ENCODE data around the gene KDM4B.

KDM4B gene

DNA sequence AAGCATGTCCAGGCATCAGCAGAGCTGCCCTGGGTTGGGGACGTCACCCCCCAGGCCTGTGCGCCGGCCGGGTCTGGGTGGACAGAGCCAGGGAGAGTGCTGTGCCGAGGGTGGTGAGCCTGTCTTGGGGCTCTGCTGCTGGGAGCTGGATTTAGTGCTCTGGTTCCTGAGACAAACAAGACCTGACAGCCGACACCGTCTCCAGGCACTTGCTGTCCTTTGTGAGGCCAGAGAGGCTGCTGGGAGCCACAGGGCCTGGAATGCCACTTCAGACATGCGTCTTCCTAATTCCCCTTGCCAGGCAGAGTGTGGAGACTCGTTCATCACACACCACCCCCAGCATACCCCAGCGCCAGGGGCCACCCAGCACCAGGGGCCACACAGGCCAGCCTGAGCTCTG is 165.8 kb downstream of the KDM4B start:
- DNase-seq (ENCODE audit: low read depth in 2 of 2), result no peak

DNA sequence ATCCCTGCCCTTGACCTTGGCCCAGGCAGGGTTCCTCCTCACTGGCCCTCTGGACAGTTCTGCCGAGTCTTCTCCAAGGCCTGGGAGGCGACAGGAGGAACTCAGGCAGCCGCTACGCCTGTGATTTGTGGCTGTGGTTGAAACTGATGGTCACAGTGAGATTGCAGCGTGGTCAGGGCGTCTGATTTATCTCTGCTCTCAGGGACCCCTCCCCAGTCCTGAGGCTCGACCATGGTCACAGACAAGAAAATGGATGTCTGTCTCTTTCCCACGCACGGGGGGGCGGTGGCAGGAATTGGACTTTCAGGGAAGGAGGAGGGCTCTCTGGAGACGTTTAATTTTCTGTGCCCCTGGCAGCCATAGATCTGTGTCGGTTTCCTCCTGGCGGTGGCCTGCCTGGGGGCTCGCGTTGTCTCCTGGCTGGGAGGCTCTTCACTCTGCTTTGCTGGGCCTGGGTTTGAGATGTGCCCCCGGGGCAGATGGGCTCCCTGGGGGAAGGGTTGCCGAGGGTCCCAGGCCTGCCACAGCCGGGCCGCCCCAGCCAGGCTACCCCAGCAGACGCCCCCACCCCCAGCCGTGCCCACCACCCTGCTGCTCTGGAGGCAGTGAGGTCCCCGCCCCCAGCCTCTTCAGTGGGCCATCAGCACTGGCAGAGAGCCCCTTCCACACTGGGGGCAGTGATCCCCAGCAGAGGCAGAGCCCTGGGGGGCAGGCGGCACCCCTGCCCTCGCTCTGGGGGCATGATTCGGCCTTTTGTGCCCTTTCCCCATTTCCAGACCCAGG is 167.4 kb downstream of the KDM4B start:
- no peak for DNase-seq (ENCODE audit: low read depth in 2 of 2)

DNA sequence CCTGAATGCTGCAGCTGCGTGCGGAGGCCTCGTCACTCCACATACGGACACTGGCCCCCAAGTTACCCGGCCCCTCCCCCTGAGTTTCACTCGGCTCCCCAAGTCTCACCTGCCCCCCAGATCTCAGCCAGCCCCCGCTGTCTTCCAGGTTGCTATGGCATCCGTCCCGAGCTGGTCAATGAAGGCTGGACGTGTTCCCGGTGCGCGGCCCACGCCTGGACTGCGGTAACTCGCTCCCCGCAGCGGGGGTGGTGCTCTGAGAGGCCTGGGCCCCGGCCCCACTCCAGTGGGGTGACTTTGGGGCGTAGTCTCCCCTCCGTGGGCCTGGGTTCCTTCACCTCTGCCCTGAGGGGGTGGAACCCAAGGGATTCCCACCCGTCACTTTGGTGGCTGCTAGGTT is 168.2 kb downstream of the KDM4B start:
- no peak for DNase-seq (ENCODE audit: low read depth in 2 of 2)

DNA sequence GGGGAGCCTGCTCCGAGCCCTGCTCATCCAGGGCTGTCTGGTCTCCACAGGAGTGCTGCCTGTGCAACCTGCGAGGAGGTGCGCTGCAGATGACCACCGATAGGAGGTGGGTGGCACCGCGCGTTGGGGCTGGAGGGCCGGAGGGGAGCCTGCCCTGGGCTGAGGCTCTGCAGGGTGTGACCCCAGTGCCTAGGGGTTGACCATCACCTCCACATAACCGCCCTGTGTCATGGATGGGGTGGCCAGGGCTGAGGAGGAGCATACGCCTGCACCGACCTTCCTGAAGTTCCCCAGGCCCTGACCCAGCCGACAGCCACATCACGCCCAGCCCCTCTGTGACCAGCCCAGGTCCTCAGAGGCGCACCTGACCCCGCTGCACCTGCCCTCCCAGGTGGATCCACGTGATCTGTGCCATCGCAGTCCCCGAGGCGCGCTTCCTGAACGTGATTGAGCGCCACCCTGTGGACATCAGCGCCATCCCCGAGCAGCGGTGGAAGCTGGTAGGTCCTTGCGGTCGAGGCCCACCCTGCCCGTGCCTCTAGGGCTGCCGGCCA is 168.7 kb downstream of the KDM4B start:
- no peak for DNase-seq (ENCODE audit: low read depth in 2 of 2)

DNA sequence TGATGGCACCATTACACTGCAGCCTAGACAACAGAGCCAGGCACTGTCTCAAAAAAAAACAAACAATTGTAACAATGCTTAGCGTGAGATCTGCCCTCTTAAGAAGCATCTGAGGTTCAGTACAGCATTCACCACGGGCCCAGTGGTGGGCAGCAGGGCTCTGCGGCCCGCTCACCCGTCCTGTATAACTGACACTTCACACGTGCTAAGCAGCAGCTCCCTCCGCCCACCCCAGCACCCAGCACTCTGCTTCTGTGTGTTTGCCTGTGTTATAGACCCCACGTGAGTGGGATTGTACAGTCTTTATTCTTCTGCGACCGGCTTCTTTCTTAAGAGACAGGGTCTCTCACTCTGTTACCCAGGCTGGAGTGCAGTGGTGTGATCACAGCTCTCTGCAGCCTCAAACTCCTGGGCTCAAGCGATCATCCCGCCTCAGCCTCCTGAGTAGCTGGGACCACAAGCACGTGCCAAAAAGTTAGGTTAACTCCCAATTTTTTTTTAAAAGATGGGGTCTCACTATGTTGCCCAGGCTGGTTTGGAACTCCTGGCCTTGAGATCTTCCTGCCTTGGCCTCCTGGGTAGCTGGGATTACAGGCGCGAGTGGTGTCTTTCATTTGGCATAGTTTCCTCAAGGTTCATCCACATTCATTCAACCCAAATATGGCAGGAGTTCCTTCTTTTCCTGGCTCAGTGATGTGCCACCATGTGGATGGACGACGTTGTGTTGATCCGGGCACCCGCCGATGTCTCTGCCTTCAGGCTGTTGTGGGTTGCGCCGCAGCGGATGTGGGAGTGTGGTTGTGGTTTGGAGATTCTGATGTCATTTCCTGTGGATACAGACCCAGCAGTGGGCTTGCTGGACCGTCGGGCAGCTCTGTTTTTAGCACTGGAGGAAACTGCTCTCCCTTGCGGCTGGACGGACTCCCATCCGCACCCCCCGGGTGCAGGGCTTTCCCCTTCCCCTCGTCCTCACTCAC is 170.0 kb downstream of the KDM4B start:
- peak; percentile 40 to 79 for DNase-seq (ENCODE audit: low read depth in 2 of 2)

DNA sequence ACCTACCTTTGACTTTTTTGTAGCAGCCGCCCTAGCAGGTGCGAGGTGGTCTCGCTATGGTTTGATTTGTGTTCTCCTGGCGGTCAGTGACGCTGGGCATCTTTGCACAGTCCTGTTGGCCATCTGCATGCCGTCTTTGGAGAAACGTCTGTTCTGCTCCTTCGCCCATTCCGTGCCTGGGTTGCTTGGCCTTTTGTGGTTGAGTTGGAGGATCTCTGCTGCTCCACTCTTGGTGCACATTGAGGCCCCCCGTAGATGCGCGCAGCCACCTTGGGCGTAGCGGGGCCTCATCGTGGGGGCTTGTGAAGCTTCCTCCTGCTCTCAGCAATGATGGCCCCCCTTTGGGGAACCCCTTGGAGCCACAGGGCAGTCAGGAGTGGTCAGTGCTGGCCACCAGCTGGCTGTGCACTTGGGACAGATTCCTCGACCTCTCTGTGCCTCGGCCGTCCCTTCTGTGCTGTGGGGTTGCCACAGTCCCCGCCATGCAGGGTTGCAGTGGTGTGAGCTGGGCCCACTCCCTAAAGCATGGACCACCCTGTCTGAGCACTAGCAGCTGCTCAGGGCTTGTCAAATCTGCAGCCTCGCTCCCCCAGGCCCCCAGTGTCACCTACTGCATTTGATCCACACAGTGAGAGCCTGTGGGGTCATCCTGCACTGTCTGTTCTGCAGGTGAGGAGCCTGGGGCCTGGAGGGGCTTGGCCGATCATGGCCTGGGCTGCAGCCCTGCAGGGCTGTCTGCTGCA is 170.8 kb downstream of the KDM4B start:
- DNase-seq (ENCODE audit: low read depth in 2 of 2), result no peak

DNA sequence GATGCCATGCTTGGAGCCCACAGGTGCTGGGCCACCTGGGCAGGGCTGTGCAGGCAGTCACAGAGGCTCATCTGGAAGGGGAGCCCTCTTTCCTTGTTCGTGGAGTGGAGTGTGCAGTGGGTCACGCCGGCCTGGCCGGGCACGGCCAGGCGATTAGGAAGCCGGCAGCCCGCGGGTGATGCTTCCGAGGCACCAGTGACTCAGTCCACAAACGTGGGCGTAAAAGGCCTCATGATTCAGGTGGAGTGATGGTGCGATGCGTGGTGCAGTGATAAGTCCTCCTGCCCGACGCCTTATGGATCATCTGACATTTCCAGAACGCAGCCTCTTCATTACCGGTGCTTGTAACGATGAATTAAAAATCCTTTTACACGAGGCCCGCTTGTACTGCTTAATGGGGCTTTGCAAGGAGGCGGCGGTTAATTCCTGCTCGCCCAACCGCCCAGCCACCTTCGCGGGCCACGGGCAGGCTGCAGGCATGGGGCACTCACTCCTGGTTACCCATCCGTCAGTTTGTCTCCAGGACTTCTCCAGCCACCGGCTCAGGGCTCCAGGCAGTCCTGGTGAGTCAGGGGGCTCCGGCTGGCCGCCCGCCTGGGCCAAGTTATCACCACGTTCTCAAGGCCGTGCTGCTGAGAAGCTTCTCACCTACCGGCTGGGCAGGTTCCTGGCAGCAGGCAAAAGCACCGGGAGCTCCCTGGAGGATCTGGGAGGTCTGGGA is 172.4 kb downstream of the KDM4B start:
- no peak for DNase-seq (ENCODE audit: low read depth in 2 of 2)

DNA sequence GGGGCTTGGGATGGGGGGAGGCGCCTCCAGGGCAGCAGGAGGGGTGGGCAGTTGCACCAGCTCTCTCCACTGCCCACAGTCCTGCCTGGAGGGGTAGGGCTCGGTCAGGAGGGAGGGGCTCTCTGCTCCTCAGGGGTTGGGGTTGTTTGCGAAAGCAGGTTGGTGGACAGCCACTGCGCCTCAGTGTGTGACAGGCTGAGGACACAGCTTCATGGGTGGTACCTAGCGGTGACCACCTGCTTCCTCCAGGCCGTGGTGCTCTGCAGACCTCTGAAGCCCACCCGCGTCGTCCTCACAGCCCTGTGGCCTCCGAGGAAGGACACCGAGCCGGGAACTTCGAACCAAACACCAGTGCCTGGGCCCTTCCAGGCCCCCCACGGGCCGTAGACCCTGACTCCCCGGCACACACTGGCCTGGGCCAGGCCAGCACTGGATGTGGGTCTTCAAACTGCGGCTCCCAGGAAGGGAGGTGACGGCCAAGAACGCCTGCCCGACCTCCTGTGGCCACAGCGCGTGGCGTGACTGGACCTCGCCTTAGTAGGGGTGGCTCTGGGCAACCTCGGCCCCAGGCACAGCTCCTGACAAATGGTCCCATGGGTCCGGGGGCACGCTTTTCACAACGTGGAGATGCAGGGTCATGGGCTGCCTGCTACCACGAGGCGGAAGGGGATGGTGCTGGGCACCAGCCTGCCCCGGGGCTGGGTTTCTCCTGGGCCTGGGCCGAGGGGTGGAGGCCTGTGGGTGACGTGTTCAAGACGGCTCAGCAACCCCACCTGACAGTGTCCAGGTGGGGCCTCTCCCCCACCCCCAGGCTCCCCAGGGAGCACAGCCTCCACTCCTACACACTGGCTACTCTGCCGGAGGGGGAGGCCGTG is 173.2 kb downstream of the KDM4B start:
- no peak for DNase-seq (ENCODE audit: low read depth in 2 of 2)

DNA sequence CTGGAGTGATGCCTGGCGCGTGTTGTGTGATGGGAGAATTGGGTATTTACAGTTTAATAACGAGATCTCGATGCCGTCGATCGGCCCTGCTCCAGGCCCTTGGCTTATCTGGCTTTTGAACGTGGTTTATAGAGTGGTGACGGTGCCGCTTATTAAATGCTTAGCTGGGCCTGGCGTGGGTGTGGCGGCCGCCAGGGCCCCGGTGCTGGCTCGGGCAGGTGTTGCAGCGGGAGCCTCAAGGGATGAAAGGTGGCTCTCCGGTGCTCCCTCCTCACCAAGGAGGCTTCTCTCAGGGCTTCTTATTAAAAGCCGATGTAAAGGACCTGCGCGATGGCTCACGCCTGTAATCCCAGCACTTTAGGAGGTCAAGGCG is 173.8 kb downstream of the KDM4B start:
- no peak for DNase-seq (ENCODE audit: low read depth in 2 of 2)

DNA sequence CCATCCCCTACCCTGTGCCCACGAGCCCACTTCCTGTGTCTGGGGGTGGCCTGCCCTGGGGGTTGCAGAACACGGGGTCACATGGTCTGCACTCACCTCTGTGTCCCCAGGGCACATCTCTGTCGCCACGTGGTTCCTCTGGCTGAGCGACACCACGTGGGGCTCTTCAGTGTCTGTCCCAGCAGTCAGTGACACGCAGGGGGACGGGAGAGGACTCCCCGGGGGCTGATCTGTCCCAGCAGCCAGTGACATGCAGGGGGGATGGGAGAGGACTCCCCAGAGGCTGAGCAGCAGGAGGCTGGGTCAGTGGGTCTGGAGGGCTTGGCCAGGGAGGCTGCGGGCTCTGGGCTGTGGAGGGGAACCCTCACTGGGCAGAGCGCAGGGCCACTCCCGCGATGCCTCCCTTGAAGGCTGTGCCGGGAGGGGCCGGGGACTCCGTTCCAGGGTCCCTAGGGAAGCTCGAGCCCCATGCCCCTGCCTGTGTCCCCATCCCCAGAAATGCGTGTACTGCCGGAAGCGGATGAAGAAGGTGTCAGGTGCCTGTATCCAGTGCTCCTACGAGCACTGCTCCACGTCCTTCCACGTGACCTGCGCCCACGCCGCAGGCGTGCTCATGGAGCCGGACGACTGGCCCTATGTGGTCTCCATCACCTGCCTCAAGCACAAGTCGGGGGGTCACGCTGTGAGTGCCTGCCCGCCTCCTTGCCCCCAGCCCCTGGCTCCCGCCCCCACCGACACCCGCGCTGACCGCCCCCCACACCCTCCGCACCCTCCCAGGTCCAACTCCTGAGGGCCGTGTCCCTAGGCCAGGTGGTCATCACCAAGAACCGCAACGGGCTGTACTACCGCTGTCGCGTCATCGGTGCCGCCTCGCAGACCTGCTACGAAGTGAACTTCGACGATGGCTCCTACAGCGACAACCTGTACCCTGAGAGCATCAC is 174.8 kb downstream of the KDM4B start:
- DNase-seq (ENCODE audit: low read depth in 2 of 2), result no peak

DNA sequence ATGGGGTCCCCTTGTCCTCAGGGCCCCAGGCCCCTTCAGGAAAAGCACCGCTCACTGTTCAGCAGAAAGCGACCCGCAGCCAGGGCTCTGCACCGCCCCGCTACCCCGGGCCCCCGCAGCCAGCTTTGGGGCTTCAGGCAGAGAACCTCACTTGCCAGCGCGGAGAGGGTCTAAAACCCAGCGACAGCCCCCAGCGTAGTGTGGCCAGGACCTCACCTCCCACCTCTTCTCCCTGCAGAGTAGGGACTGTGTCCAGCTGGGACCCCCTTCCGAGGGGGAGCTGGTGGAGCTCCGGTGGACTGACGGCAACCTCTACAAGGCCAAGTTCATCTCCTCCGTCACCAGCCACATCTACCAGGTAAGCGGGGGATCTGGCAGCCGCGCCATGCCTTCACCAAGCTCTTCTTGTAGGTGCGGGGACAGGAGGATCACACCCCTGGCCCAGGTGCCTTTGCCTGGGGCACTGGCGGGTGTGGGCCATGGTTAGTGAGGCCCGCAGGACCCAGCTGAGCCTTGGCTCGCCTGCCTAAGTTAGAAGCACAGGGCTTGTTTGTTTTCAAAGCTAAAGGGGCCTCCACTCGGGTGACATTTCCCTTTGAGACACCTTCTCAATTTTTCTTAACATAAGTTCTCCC is 175.7 kb downstream of the KDM4B start:
- DNase-seq (ENCODE audit: low read depth in 2 of 2), result no peak

DNA sequence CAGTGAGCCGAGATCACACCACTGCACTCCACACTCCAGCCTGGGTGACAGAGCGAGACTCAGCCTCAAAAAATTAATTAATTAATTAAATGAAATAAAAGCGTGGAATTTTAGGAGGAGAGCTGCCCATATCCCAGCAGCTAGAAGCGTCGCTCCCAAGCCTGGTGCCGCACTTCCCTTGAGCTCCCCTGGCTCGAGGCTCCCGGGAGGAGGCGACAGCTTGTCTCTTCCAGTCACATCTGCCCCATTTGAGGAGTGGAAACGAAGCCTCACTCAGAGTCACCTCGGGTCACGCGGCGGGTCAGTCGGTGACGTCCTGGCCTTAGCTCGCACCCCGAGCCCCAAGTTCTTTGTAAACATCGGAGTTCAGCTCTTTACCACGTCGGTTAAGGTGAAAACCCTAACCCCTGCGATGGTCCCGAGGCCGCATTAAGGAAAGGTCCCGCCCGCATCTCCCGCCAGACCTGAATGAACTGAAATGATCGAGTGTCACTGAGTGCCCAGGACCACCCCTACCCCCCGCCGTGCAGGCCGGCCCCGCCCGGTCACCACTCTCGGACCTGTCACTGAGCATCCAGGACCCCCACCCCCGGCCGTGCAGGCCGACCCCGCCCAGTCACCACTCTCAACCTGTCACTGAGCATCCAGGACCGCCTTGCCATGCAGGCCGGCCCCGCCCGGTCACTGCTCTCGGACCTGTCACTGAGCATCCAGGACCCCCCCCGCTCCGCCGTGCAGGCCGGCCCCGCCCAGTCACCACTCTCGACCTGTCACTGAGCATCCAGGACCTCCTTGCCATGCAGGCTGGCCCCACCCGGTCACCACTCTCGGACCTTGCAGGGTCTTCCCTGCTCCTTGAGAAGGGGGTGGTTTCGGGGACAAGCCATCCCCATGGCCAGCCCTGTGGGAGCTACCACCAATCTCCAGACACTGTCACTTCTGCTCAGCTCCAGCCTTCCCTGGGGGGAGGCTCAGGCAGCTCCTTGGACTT is 176.9 kb downstream of the KDM4B start:
- DNase-seq (ENCODE audit: low read depth in 2 of 2), result no peak

DNA sequence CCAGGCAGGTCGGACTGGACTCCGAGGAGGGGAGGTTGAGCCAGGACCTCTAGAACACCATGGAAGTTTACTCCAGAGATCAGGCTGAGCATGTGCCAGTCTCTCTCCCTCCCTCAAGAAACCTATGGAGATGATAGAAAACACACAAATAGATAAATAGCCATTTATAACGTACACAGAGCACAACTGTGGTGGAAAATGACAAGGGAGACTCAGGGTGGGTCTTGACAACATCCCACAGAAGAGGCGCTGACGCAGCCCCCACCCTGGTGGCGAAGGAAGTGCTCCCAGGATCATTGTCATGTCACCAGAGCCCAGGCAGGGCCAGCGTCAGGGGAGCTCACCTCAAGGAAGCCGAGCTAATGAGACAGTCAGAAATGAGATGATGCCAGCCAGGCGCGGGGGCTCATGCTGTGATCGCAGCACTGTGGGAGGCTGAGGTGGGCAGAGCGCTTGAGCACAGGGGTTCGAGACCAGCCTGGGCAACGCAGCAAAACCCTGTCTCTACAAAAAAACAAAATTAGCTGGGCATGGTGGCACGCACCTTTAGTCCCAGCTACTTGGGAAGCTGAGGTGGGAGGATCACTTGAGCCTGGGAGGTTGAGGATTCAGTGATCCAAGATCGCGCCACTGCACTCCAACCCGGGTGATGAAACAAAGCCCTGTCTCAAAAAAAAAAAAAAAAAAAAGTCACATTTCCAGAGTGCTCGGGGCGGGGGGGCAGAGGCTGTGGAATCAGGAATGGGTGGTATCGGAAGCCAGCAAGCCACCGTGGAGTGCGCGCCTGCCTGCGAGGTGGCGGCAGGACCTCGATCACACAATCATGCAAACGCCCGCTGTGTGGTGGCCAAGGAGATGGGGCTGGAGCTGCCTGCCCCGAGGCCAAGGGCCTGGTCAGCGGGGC is 178.4 kb downstream of the KDM4B start:
- DNase-seq (ENCODE audit: low read depth in 2 of 2), result no peak

DNA sequence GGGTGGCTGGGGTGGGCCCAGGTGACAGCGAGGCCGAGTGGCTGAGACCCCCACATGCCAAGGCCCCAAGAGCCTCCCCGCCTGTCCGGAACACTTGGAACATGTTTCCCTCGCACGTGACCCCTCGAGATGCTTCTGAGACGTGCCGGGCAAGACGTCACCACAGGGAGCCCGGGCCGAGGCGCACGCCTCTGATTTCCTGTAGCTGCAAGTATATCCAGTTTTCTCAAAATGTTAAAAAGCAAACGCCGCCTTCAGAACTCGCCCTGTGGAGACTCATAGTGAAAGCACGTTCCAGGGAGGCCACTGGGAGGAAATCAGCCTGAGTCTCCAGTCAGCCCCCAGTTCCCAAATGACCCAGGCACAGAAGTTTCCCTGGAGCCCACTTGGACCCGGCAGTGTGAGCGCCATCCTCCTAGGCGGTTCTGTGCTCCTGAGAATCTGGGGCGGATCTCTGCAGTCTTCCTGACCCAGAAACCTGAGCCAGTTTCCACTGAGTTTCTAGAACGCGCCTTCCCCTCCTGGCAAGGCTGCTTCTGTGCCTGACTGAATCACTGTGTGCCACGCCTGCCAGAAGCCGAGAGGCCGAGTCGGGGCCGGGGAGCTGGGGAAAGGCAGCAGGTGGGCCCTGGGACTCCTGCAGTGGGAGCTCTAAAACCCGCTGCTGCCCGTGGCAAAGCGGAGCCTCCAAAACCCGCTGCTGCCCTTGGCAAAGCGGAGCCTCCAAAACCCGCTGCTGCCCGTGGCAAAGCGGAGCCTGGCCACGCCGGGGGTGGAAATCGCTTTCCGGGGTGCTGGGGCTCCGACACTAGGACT is 179.3 kb downstream of the KDM4B start:
- DNase-seq (ENCODE audit: low read depth in 2 of 2), result no peak

DNA sequence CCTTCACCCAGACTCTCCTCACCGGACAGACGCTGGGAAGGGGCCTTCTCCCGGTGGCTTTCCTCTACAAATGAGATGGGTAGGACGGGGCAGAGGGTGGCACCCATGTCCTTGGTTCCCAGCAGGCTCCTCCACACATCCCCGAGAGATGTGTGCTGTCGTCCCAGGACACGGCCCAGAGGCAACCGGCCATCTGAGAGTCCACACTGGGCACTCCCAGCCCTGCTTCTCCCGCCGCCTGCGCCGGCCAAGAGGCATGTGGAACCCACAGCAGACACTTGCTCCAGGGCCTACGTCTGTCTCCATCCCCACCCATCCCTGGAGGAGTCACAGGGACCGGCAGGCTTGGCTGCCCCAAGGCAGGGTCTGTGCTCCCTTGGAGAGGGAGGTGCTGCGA is 179.9 kb downstream of the KDM4B start:
- DNase-seq (ENCODE audit: low read depth in 2 of 2), result no peak
